H1 (cell line): ENCODE results near the gene TPSD1. TPM values are rescaled to one million over a fixed set of nuclear protein-coding genes. Genes with fewer than 3 reads are reported as not detected.

ENCODE experiments used
- BACH1 ChIP-seq: IDR thresholded peaks from 2 replicates; pipeline ENCODE4 v1.6.1; 2012; ENCODE audit warnings: low read length, improper control_type of control experiment
- CTBP2 ChIP-seq: IDR thresholded peaks from 2 replicates; pipeline ENCODE4 v1.7.0; 2011; ENCODE audit warnings: borderline replicate concordance, mild to moderate bottlenecking, moderate library complexity, mixed read lengths, low read length; ENCODE audit not compliant: insufficient read depth, insufficient read length
- JUN ChIP-seq: IDR thresholded peaks from 2 replicates; pipeline ENCODE4 v1.6.1; 2011; ENCODE audit warnings: low read depth, mild to moderate bottlenecking, improper control_type of control experiment, low read length
- NRF1 ChIP-seq: IDR thresholded peaks from 2 replicates; pipeline ENCODE4 v1.6.1; 2011; ENCODE audit warnings: mild to moderate bottlenecking, low read depth, low read length, improper control_type of control experiment
- RXRA ChIP-seq: IDR thresholded peaks from 2 replicates; pipeline ENCODE4 v1.6.1; 2011; ENCODE audit warnings: low read depth, mild to moderate bottlenecking, low read length, moderate library complexity; ENCODE audit not compliant: insufficient read depth
- SAP30 ChIP-seq: fragments of 300-600 bp; sonication (generic); IDR thresholded peaks from 2 replicates; pipeline ENCODE4 v1.7.1; 2012; ENCODE audit warnings: low read length, moderate library complexity, mild to moderate bottlenecking, inconsistent platforms; ENCODE audit not compliant: insufficient read depth, insufficient replicate concordance
- TCF12 ChIP-seq: IDR thresholded peaks from 2 replicates; pipeline ENCODE4 v1.6.1; 2011; ENCODE audit warnings: low read depth, mild to moderate bottlenecking, low read length
- YY1 ChIP-seq: IDR thresholded peaks from 2 replicates; pipeline ENCODE4 v1.6.1; 2011; ENCODE audit warnings: low read depth, mild to moderate bottlenecking, low read length
- polyA plus RNA-seq, 7 experiments: library from polyadenylated mRNA; depleted of rRNA in 3 of 7; stranded (reverse) in 5 of 7; unstranded in 2 of 7; fragments of >200 nt in 5 of 7; fragments of 200-250 nt in 2 of 7; gene quantifications; 1 replicate in 5 of 7; 2 replicates in 1 of 7; 4 replicates in 1 of 7; pipeline versions ENCODE4 v1.2.1 to v1.2.3, GENCODE V29; 2011 to 2013; ENCODE audit warnings: missing spikeins in 2 of 7, mixed read lengths in 2 of 7
- total RNA-seq: library from RNA; stranded (reverse); fragmentation: NEBNext Ultra II Directional; extraction: Animal tissue kit (Norgen Biotek cat#: 25700); gene quantifications from 2 replicates; pipeline ENCODE4 v1.2.1, GENCODE V29; 2021

The TPSD1 gene
- total and polyA plus RNA-seq, 2 of the 8 experiments (the other 6 are each of a cell fraction or from before 2014, with no cell fraction given): 0.26 TPM; not detected in 1

- TF ChIP-seq YY1 (no peak), NRF1 (no peak), SAP30 (no peak), RXRA (no peak), JUN (no peak), CTBP2 (no peak), TCF12 (no peak), BACH1 (no peak)
Measured at GRCh38 chr16:1279081-1279944, 23.4 kb downstream of the TPSD1 start (continued).
